Upper lobe of left lung (tissue), 6 donors: ENCODE measurements around the gene METTL26. TPM values are rescaled to one million over a fixed set of nuclear protein-coding genes. Genes with fewer than 3 reads are reported as not detected.

Experiments
- ATAC-seq, 2 donors: fragments of 200-7000 bp; cut with Tn5 transposase; one replicate each; pipeline ENCODE4 v1.9.1; 2022; ENCODE audit warnings: mild to moderate bottlenecking in 2 of 2, moderate library complexity in 2 of 2; ENCODE audit not compliant: low FRiP score in 2 of 2
- DNase-seq, 2 donors: peaks; one replicate each; pipeline ENCODE4 v3.0.0-alpha.2; 2019 to 2020
- H3K27ac ChIP-seq, 4 donors: fragments of 200-600 bp; sonication (generic); one replicate each; pipeline ENCODE4 v1.5.1; 2016 to 2019
- H3K27me3 ChIP-seq, 4 donors: fragments of 200-600 bp; sonication (generic); one replicate each; pipeline ENCODE4 v1.5.1; 2017 to 2019
- H3K36me3 ChIP-seq, 4 donors: fragments of 200-600 bp; sonication (generic); one replicate each; pipeline ENCODE4 v1.5.1; 2016 to 2019
- H3K4me1 ChIP-seq, 4 donors: fragments of 200-600 bp; sonication (generic); one replicate each; pipeline ENCODE4 v1.5.1; 2018 to 2019
- H3K4me3 ChIP-seq, 4 donors: fragments of 200-600 bp; sonication (generic); one replicate each; pipeline ENCODE4 v1.5.1; 2017 to 2019; ENCODE audit warnings: mild to moderate bottlenecking in 2 of 4, moderate library complexity in 1 of 4
- H3K9me3 ChIP-seq, 4 donors: fragments of 200-600 bp; sonication (generic); one replicate each; pipeline ENCODE4 v1.5.1; 2018 to 2019
- CTCF ChIP-seq, 6 experiments: fragments of 450-650 bp in 4 of 6; fragments of 200-600 bp in 2 of 6; sonication (generic) in 2 of 6; IDR thresholded peaks; one replicate each; pipeline ENCODE4 v1.5.1; 2016 to 2019; ENCODE audit warnings: antibody characterized with exemption in 6 of 6
- EP300 ChIP-seq, 4 donors: sonication (generic); formaldehyde crosslinking; IDR thresholded peaks; one replicate each; pipeline ENCODE4 v1.5.1; 2017; ENCODE audit warnings: antibody characterized with exemption in 4 of 4, control low read depth in 2 of 4
- POLR2A ChIP-seq, 4 donors: fragments of 450-650 bp; IDR thresholded peaks; one replicate each; pipeline ENCODE4 v1.5.1; 2016 to 2017; ENCODE audit warnings: antibody characterized with exemption in 4 of 4, mild to moderate bottlenecking in 2 of 4
- POLR2AphosphoS5 ChIP-seq, 2 donors: sonication (generic); formaldehyde crosslinking; IDR thresholded peaks; one replicate each; pipeline ENCODE4 v1.5.1; 2017; ENCODE audit warnings: antibody characterized with exemption in 2 of 2
- WGBS, 2 donors: methylation state at CpG; one replicate each; pipeline ENCODE4 v1.1.5; 2017 to 2018; 5-methylcytosine and 5-hydroxymethylcytosine counted together
- total RNA-seq, 6 donors: library from RNA; depleted of rRNA in 4 of 6; stranded (reverse); fragments of >200 nt in 4 of 6; gene quantifications; one replicate each; pipeline versions ENCODE4 v1.1.0 to v1.2.1, GENCODE V29; 2016 to 2021
- donor health status: DM: no; HTN: no; CAD: no; lungs with moderate emphysema.
- donor health status: DM: no; HTN: yes; CAD: no; lungs with severe emphysema.

The METTL26 gene
- total RNA-seq, 6 donors from 2014 or later, result 69.5 to 210 (median 111) TPM

- Histone ChIP-seq H3K27me3 (no peaks in the 10 kb centered on the region), H3K9me3 (no peaks in the 10 kb centered on the region), H3K36me3 (peaks cover 0 to 18% (median 15%) of the 10 kb centered on the region in 4 donors), H3K4me3 (no peak overlapping the region), H3K4me1 (peaks cover 29 to 55% (median 44%) of the 10 kb centered on the region in 4 donors), H3K27ac (no peak overlapping the region)
- peak in 1 of 2 donors; percentile 61 for DNase-seq
- no peak for ATAC-seq
- 94 to 97% methylated on average over 6 to 22 of the region's 22 CpGs for WGBS, 2 donors
- TF ChIP-seq POLR2A (IDR thresholded peaks at IDR 0.05) (no peak), CTCF (IDR thresholded peaks at IDR 0.05) (no peak), POLR2AphosphoS5 (IDR thresholded peaks at IDR 0.05) (no peak), EP300 (IDR thresholded peaks at IDR 0.05) (no peak)
Observed at GRCh38 chr16:634051-634670, 1.9 kb downstream of the METTL26 start.

- 94 to 97% methylated on average over 23 to 68 of the region's 74 CpGs for WGBS, 2 donors
- DNase-seq (peak in 1 of 2 donors; percentile 88), ATAC-seq (no peak)
- H3K27ac ChIP-seq, result no peak overlapping the region
- no peaks in the 10 kb centered on the region for H3K9me3 ChIP-seq
- H3K4me3 ChIP-seq, result no peak overlapping the region
- H3K4me1 ChIP-seq, result peaks cover 29 to 62% (median 51%) of the 10 kb centered on the region in 4 donors
- H3K27me3 ChIP-seq, result no peaks in the 10 kb centered on the region
- no peak for TF ChIP-seq EP300 (IDR thresholded peaks at IDR 0.05)
- TF ChIP-seq POLR2A (IDR thresholded peaks at IDR 0.05), result no peak
- TF ChIP-seq CTCF (IDR thresholded peaks at IDR 0.05), result no peak
- TF ChIP-seq POLR2AphosphoS5 (IDR thresholded peaks at IDR 0.05), result no peak
- peaks cover 0 to 23% (median 19%) of the 10 kb centered on the region in 4 donors for H3K36me3 ChIP-seq
Observed at GRCh38 chr16:633336-634050, 2.6 kb downstream of the METTL26 start.

- DNase-seq (peak in 1 of 2 donors; percentile 87), ATAC-seq (no peak)
- peaks cover 0 to 31% (median 26%) of the 10 kb centered on the region in 4 donors for H3K36me3 ChIP-seq
- WGBS, 2 donors, result 95 to 98% methylated on average over 11 to 58 of the region's 67 CpGs
- H3K9me3 ChIP-seq, result no peaks in the 10 kb centered on the region
- H3K27me3 ChIP-seq, result no peaks in the 10 kb centered on the region
- H3K4me3 ChIP-seq, result no peak overlapping the region
- peaks cover 28 to 63% (median 54%) of the 10 kb centered on the region in 4 donors for H3K4me1 ChIP-seq
- no peak overlapping the region for H3K27ac ChIP-seq
- TF ChIP-seq POLR2A (IDR thresholded peaks at IDR 0.05), result no peak
- no peak for TF ChIP-seq EP300 (IDR thresholded peaks at IDR 0.05)
- TF ChIP-seq CTCF (IDR thresholded peaks at IDR 0.05), result no peak
- no peak for TF ChIP-seq POLR2AphosphoS5 (IDR thresholded peaks at IDR 0.05)
Observed at GRCh38 chr16:632486-633335, 3.4 kb downstream of the METTL26 start.

GRCh38 chr16:631808-632358, 4.2 kb downstream of the METTL26 start:
- DNase-seq (no peak), ATAC-seq (no peak)
- H3K4me1 ChIP-seq, result peaks cover 23 to 64% (median 54%) of the 10 kb centered on the region in 4 donors
- TF ChIP-seq CTCF (IDR thresholded peaks at IDR 0.05) (no peak), POLR2AphosphoS5 (IDR thresholded peaks at IDR 0.05) (no peak), POLR2A (IDR thresholded peaks at IDR 0.05) (no peak), EP300 (IDR thresholded peaks at IDR 0.05) (no peak)
- H3K4me3 ChIP-seq, result no peak overlapping the region
- H3K36me3 ChIP-seq, result peaks cover 5 to 39% (median 33%) of the 10 kb centered on the region in 4 donors
- H3K9me3 ChIP-seq, result no peaks in the 10 kb centered on the region
- no peak overlapping the region for H3K27ac ChIP-seq
- 66 to 76% methylated on average over 7 to 9 of the region's 9 CpGs for WGBS, 2 donors
- no peaks in the 10 kb centered on the region for H3K27me3 ChIP-seq
